OCI-M1 (cell line): ENCODE measurements around the gene ADSS2.
"Not testable (repeated sequence)": the region's sequence is repeated elsewhere in the genome, so short reads cannot be mapped to it uniquely, and the experiment has no call there.

ENCODE experiments used
- DNase-seq: peaks from one replicate; lab custom pipeline; 2025; lab: John Stamatoyannopoulos, UW

ADSS2 gene

DNA sequence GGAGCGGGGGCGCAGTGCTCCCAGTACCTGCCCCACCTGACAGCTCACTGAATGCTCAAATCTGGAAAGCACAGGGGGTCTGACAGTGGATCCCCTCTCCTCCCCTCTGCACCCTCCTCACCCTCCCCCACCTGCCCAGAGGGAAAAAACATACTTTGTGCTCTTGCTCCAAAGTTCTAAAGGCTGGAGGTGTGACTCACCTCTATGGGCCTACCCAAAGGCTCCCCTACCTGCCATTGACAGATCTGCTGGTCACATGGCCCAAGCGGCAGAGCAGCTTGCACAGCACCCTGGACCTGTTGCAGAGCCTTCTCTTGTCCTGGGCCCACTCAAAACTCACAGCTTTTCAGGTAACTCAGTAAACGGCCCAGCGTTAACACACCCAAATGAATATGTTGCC, 55.7 kb downstream of the ADSS2 start:
- no peak for DNase-seq

DNA sequence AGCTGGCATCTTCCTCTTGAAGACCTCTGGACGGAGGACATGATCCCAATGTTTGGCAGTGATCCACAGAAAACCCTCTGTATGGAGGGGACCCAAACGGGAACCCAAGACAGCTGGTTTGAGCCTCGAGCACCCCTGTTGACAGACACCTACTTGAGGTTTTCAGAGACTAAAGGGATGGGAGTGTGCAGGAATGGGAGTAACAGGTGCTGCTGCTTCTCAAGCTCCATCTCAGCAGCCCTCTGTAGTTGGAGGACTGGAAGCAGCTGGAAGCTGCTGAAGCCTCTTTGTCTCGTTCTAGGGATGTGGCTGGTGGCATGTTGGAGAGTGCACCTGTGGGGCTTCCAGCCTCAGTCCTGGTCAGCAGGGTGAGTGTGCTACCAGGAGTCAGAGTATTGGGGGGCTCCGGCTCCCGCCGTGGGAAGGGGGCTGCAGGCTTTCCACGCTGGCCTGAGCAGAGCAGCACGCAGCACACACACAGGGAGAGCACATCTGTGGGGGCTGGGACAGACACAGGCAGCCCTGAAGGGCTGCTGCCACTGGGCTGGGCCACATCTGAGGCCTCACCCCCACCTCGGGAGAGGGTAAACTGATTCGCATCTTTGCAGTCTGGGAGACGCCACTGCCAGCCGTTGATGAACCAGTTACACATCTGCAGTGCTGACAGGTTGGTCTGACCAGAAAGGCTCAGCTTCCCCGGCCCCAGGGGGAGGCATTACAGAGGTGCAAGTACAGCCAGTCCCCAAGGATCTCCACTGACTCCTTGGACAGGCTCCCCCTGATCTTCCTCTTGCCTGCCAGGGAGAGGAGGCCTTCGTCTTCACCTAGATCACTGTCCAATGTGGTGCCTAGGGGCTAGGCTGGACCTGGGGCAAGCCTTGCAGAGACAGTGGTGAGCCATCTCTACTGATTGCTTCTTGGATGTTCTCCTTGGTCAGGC, 56.6 kb downstream of the ADSS2 start:
- DNase-seq, result no peak

DNA sequence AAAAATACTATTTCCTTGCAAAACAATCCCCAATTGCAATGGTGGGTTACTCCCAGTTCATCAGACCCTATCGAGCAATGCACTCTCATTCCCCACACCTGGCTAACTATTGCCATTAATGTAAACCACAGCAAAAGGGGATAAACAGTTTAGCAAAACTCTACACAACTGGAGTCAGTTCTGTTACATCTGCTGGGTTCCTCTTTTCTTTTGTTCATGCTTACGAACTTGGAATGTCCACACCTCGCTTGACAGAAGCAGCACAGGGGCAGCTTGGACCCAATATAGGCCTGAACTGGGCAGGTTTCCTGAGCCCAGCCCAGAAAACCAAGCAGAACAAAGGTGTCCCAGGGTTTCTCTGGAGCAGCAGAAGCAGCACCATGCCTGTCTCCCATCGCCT, 57.4 kb downstream of the ADSS2 start:
- DNase-seq, result no peak

DNA sequence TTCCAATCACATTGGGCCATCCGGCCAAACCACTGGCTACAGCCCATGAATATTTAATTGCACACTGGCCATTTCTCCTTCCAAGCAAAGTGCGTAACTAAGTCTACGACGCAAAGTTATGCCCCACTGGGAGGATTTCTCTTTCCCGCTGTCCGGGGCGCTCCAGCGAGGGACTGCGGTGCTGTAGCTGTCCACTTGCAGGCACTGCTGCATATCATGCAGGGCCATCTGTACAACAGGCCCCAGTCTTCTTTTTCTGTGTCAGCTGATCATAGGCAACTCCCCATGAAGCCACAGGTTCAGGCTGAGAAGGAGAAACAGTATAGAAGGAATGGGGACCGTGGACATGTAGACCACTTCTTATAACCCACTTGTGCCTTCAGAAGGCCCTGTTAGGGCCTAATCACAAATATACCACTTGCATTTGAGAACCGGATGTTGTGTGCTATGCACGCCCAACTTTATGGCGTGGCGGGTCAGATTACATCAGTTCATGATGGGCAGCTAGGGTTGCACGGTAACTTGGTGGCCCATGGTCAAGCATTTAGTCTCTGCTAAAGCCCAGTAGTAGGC, 58.0 kb downstream of the ADSS2 start:
- DNase-seq, result no peak

DNA sequence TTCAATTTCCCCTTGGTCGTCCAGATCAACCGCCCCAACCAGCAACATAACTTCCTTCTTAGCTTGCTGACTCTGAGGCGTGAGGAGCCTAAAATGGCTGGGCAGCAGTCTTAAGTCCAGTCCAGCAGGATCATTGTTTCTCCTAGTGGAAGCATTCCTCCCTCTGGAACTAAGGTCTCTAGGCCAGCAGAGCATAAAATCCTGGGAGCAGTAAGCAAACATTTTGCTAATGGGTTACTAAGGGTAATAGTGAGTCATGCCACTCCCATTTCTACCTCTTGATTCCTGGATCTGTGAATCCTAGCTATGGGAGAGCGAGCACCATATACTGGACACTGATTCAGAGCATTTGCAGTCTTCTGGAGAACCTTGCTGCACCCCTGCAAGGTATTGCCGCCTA, 59.9 kb downstream of the ADSS2 start:
- no peak for DNase-seq

DNA sequence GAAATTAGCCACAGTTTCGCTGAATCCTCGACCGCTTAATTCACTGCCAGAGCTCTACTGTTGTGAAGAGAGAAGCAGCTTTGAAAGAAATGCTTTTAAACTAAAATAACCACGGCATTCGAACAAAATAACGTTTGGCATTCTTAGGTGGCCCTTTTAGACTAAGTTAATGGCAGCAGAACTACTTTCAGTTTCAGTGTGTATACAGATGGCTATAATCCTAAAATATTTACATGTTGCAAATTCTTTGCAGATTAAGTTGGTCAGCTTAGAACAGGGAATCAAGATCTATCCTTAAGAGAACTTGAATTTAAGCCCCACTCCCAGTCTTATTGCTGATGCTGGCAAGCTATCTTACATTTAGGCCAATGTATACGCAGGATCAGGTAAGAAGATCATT, 62.7 kb downstream of the ADSS2 start:
- DNase-seq, result no peak

DNA sequence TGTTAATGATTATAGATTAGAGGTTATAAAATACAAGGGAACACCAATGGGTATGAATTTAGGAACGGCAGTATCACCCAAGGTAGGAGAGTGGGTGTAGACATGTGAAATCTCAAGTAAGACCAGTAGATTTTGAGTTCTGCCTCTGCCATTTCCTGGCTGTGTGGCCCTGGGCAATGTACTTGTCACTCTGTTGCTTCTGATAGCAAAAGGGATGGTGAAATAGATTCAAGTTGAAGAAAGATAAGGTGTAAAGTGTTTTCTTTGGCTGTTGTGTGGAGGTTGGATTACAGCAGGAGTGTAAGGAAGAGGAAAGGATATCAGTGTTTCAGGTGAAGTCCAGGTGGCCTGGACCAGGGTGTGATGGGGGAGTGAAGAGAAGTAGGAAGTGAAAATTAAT, 64.3 kb downstream of the ADSS2 start:
- no peak for DNase-seq

DNA sequence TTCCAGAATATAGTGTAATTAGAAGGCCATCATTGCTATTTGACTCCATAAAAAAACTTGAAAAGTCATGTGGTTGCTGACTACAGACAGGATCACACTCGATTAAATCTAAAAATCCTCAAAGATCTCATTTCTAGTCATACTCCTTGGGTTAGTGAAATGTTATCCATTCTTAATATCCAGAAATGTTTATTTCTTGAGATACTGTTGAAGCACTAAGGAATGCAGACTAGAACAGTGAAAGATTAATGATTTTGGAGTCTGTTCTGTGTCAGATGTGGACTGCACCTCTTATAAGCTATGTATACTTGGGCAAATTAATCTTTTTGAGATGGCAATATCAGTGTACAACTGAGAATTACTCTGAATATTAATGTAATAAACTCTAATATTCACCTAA, 65.1 kb downstream of the ADSS2 start:
- no peak for DNase-seq

DNA sequence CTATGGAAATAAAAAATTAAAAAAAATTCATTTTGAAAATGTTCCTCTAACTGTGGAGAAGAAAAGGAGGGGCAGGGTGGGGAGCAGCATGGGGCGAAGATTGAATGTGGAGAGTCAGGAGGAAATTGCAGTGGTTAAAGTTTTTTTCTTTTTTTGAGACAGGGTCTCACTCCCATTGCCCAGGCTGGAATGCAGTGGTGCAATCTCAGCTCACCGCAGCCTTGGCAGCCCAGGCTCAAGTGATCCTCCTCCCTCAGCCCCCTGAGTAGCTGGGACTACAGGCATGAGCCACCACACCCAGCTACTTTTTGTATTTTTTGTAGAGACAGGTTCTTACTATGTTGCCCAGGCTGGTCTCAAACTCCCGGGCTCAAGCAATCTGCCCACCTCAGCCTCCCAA, 67.6 kb downstream of the ADSS2 start:
- no peak for DNase-seq

DNA sequence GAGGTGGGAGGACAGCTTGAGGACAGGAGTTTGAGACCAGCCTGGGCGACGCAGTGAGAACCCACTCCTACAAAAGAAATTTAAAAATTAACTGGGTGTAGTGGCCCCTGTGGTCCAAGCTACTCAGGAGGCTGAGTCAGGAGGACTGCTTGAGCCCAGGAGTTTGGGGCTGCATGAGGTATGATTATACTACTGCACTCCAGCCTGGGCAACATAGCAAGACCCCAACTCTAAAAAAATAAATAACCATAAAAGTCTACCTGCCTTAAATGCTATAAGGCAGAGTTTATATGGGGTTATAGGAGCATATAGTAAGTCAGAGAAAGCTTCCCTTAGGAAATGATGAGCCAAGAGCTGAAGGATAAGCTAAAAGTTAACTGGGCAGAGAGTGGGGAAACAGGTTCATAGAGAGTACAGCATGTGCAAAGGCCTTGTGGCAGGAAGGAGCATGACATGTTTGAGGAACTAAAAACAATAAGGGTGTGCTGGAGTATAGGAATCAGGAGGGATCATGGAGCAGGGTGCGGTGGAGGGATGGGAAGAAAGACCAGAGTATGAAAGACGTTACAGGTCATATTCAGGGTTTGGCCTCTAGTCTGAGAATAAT, 68.3 kb downstream of the ADSS2 start:
- DNase-seq, result no peak

DNA sequence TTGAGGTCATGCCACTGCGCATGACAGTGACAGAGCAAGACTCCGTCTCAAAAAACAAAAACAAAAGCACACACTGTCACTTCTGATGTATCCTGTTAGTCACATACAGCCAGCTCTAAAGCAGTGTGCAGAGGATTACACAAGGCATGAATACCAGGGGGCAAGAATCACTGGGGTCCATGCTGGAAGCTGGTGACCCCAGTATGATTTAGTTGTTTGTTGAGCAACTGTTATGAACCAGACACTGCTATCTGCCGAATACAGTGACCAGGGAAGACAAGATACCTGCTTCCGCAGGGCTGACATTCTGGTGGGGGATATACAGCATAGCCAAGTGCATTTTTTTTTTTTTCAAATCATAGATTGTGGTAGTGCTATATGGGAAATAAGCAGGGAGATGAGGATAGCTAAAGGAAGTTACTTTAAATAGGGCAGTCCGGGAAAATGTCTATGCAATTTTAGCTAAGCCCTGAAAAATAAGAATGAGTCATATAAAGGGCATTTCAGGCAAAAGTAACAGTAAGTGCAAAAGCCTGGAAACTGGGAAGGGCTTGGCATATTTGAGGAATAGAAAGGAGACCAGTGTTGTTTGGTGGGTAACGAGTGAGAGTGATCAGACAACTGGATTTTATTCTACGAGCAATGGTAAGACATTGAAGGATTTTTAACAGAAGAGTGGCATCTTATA, 69.7 kb downstream of the ADSS2 start:
- DNase-seq, result no peak

DNA sequence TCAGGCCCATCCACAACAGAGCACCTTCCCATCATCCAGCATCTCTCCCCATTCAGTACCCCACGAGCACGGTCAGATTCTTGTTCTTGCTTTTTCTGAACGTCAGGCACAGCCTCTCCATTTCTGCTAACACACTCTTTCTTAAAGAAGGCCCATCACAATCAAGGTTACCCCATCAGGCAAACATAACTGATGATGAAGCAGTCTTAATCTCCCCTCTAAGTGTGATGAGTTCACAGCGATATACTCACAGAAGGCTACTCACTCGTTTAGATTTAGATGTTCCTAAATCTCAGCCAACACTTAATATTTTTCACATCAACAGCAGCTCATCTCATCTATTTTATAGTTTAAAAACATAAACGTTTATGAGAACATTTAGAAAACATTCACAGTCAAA, 75.6 kb downstream of the ADSS2 start:
- no peak for DNase-seq

DNA sequence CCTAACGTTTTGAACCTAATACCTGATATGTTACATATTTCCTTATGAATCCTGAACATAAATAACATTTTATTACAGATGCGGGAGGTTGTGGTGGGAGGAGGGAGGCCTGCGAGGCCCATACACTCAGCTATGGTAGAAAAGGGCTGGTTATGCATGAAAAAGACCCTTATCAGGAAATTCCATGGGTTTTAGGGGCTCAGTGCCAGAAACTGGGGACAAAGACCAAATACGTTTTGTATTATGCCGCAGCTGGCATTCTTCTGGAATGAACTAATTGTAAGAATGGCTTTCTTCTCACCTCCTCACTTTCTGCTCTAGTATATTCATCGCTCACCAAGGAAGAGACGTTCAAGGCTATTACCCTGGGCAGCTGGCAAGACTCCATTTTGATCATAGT, 76.7 kb downstream of the ADSS2 start:
- no peak for DNase-seq

DNA sequence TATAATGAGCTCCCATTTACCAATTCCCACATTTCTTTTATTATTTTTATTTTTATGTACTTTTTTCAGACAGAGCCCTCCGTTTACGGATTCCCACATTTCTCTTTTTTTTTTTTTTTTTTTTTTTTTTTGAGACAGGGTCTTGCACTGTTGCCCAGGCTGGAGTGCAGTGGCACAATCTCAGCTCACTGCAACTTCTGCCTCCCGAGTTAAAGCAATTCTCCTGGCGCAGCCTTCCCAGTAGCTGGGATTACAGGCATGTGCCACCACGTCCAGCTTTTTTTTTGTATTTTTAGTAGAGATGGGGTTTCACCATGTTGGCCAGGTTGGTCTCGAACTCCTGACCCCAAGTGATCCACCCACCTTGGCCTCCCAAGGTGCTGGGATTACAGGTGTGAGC, 77.2 kb downstream of the ADSS2 start:
- DNase-seq, result not testable (repeated sequence)

DNA sequence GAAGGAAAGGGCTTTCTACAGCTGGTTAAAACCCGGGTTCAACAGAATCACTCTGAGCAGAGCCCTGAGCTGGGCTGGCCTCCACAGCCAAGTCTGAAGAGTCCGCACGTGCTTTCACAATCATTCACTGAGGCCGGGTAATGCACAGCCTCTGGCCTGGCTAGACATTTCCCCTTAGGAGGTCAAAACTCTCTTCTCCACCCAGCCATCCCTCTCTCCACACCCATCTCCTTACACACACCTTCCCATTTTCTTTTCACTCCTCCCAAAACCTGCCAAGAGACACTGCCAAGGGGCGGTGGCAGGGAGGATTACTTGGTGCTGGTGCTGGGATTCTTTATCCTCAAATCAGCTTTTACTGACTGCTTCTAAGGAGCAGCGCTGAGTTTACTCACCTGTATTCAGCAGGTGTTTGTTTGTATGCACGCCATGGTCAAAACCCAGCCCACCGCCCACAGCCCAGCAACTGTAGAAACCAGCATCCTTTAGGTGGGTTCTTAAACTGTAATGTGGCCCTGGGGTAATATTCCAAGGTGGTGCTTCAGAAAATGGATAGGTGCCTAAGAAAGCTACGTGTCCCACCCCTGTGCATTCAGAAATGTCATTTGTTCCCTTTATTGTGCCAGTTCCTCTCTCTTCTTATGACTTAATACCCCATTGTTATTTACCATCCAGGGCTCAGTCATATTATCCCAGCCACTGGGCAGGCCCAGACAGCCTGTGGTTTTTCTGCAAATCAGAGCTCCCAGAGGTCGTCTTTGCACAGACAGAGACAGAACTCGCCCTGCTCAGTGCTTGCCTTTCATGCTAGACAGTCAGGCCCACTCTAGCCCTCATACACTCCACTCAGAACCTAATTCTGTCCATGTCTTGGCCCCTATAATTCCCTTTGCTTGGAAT, 80.2 kb downstream of the ADSS2 start:
- DNase-seq, result peak; percentile 33

DNA sequence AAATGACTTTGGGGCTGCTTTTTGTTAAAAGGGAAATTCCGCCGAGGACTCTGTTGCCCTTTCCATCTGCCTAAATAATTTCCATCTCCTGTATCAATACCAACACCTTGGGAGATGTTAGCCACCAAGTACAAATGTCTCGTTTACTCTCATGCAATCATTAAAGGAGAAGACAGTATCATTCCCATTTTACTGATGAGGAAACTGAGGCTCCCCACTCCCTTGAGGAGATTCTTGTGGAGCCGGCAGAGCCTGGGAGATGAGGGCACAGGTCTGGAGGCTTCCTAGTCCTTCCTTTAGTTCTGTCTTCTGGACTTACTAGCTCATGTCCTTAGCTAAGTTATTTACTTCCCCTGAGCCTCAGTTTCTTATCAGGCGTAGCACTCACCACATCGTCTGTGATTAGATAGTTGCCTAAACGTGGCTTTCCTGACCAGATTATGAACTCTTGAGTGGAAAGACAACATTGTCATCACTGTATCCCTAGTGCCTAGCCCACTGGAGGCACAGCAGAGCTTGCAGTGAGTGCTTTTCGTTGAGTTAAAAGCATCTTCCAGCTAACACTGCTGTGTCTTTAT, 81.6 kb downstream of the ADSS2 start:
- peak; percentile 69 for DNase-seq

DNA sequence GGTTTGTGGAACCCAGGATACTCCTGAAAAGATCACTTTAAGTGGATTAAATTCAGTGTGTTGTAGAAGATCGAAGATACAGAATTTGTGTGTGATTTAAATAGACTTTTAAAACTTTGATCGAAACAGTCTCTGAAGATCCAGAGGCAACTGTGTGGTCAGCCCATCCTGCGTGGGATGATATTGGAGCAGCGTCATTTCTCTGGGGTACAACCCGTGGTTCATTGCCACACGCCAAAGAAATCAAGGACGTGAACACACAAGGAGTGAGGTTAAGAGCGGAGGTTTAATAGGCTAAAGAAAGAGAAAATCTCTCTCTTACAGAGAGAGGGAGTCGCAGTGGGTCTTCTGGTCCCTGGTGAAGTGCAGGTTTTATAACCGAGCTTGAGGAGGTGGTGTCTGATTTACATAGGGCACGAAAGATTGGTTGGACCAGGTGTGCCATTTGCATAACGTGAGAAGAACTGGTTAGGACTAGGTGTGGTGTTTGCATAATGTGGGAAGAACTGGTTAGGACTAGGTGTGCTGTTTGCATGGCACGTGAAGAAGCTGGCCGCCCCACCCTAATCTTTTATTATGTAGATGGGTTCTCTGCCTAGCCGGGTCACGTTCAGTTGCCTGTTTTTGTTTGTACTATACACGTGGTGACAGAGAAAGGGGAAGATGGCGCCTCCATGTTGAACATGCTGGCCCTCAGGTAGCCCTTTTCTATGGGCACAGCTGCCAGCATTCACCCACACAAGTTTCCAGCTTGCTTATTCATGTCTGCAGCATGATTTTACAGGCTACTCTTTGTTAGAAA, 82.3 kb downstream of the ADSS2 start:
- DNase-seq, result no peak

DNA sequence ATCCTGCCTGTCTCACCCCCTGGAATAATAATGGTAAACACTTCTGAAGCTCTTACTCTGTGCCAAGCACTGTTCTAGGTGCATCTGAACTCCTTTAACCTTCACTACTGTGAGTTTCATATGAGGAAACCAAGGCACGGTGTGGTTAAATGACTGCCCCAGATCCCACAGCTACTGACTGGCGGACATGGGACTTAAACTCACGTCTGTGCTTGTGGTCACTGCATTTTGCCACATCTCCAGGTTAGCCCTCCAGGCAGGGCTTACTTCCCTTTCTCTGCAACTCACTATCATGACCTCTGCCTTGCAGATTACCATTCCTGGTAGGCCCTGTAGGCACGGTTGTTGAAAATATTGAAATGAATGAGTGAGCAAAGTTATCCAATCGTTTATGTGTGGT, 83.4 kb downstream of the ADSS2 start:
- DNase-seq, result peak; percentile 76

DNA sequence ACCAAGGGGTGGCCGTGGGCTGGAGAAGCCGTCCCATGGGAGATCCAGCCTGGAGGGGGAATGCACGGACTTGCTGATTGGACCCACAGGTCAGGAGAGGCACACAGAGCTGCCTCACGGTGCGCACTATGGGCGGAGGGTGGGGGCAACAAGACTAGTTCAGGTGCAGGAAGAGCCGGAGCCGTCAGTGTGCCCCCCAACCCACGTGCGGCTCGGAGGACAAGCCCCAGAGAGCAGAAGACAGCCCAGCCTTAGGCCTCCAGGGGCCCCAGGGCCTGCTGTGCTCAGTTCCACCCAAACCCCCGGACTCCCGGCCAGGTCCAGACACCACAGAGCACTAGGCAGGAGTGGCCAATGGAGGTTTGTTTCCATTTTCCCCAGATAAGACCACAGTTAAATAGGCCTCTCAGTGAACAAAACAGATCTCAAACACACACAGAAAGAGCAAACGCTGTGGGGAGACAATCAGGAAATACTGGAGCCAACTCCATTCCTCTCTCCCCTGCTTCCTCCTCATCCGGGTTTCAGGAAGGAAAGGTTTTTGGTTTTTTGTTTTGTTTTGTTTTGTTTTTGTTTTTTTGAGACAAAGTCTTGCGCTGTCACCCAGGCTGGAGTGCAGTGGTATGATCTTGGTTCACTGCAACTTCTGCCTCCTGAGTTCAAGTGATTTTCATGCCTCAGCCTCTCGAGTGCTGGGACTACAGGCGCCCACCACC, 84.2 kb downstream of the ADSS2 start:
- no peak for DNase-seq

DNA sequence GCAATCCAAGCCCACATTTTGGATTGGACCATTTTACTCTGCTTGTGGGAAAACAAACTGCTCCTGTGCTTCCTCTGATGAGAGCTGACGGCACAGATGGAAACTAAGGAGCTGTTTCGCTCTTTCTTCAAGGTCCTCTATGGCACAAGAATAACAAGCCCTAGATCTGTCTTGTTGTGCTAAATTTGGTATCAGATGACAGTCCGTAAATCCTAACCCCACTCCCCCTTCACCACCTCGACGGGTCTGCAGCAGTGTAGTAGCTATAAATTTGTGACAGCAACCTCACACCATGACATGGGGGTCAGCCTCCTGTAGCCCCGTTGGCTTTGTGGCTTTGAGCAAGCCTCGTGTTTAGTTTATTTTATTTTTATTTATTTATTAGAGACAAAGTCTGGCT, 85.9 kb downstream of the ADSS2 start:
- DNase-seq, result no peak
